HepG2 (cell line): ENCODE measurements around the gene PRDX2. TPM values are rescaled to one million over a fixed set of nuclear protein-coding genes. Genes with fewer than 3 reads are reported as not detected.

ENCODE experiments used
- EED ChIP-seq: sonication (generic); formaldehyde crosslinking; IDR thresholded peaks from 2 replicates; pipeline ENCODE4 v1.5.0; 2020; ENCODE audit warnings: mild to moderate bottlenecking, missing genetic modification reagents
- GZF1 ChIP-seq: sonication (generic); formaldehyde crosslinking; IDR thresholded peaks from 2 replicates; pipeline ENCODE4 v1.5.1; 2020; ENCODE audit warnings: mild to moderate bottlenecking, missing genetic modification reagents
- KDM2A ChIP-seq: sonication (generic); formaldehyde crosslinking; IDR thresholded peaks from 2 replicates; pipeline ENCODE4 v1.4.0; 2020; ENCODE audit warnings: low read depth, missing genetic modification reagents, borderline replicate concordance
- MTF2 ChIP-seq: sonication (generic); formaldehyde crosslinking; IDR thresholded peaks from 2 replicates; pipeline ENCODE4 v1.5.0; 2020; ENCODE audit warnings: missing genetic modification reagents, borderline replicate concordance
- NR2F1 ChIP-seq, 2 experiments: fragments of 450-650 bp in 1 of 2; formaldehyde crosslinking in 1 of 2; IDR thresholded peaks; 2 replicates each; pipeline versions ENCODE4 v1.5.0 to v1.6.1; 2016 to 2020; ENCODE audit warnings: mild to moderate bottlenecking in 1 of 2, missing compliant biosample characterization in 1 of 2, missing genetic modification reagents in 1 of 2, moderate library complexity in 1 of 2
- SOX5 ChIP-seq: IDR thresholded peaks from 2 replicates; pipeline ENCODE4 v1.6.1; 2016; ENCODE audit warnings: borderline replicate concordance
- XRCC5 ChIP-seq: fragments of 200-400 bp; formaldehyde crosslinking; optimal IDR thresholded peaks from 2 replicates; pipeline ENCODE3; 2017; ENCODE audit warnings: mild to moderate bottlenecking, low read length
- ZBED4 ChIP-seq: sonication (generic); formaldehyde crosslinking; IDR thresholded peaks from 2 replicates; pipeline ENCODE4 v1.4.0; 2020; ENCODE audit warnings: missing genetic modification reagents, borderline replicate concordance
- ZNF12 ChIP-seq: sonication (generic); formaldehyde crosslinking; IDR thresholded peaks from 2 replicates; pipeline ENCODE4 v1.5.0; 2020; ENCODE audit warnings: missing genetic modification reagents
- ZNF326 ChIP-seq: sonication (generic); formaldehyde crosslinking; IDR thresholded peaks from 2 replicates; pipeline ENCODE4 v1.4.0; 2020; ENCODE audit warnings: missing genetic modification reagents, borderline replicate concordance
- ZNF44 ChIP-seq: sonication (generic); formaldehyde crosslinking; IDR thresholded peaks from 2 replicates; pipeline ENCODE4 v1.5.1; 2020; ENCODE audit warnings: mild to moderate bottlenecking, missing genetic modification reagents
- ZSCAN9 ChIP-seq: IDR thresholded peaks from 2 replicates; pipeline ENCODE4 v1.6.1; 2016; ENCODE audit warnings: borderline replicate concordance
- polyA plus RNA-seq, 8 experiments: library from polyadenylated mRNA; depleted of rRNA in 3 of 8; stranded (reverse) in 7 of 8; unstranded in 1 of 8; fragments of >200 nt; fragmentation: Illumina TruSeq in 4 of 8; extraction: Trizol in 4 of 8; gene quantifications; 2 replicates each; pipeline versions ENCODE4 v1.2.1 to v1.2.3, GENCODE V29; 2011 to 2016; ENCODE audit warnings: low read depth in 4 of 8, missing spikeins in 1 of 8, mixed read lengths in 1 of 8; ENCODE audit not compliant: insufficient read depth in 1 of 8
- total RNA-seq, 5 experiments: library from RNA; depleted of rRNA; stranded (reverse); fragments of >200 nt; fragmentation: Illumina TruSeq; extraction: Trizol; gene quantifications; 2 replicates each; pipeline ENCODE4 v1.2.3, GENCODE V29; 2016; ENCODE audit warnings: low read depth in 1 of 5
- TF ChIP-seq, protein P1 (sequence below): sonication (generic); formaldehyde crosslinking; IDR thresholded peaks from 2 replicates; pipeline ENCODE4 v1.5.0; 2020; ENCODE audit warnings: mild to moderate bottlenecking, missing genetic modification reagents, borderline replicate concordance
- TF ChIP-seq, protein P2 (sequence below), 2 experiments: sonication (generic) in 1 of 2; formaldehyde crosslinking in 1 of 2; IDR thresholded peaks; 2 replicates each; pipeline versions ENCODE4 v1.5.1 to v1.6.1; 2011 to 2020; ENCODE audit warnings: borderline replicate concordance in 1 of 2, low read depth in 1 of 2, low read length in 1 of 2, mild to moderate bottlenecking in 1 of 2, missing genetic modification reagents in 1 of 2, moderate library complexity in 1 of 2

The PRDX2 gene
- total and polyA plus RNA-seq, 2 of the 13 experiments (the other 11 are each of a cell fraction or from before 2014, with no cell fraction given) = 218 to 381 TPM

- TF ChIP-seq ZNF44 (CRISPR knock-in tag) (no peak), XRCC5 (peak; percentile 72), ZNF326 (CRISPR knock-in tag) (no peak), SOX5 (CRISPR knock-in tag) (peak; percentile 38; the same call in 1 of the 2 replicates), KDM2A (CRISPR knock-in tag) (peak; percentile 86), ZSCAN9 (CRISPR knock-in tag) (no peak; the same call in 1 of the 2 replicates), ZNF12 (no peak), NR2F1 (CRISPR knock-in tag; IDR thresholded peaks at IDR 0.05) (no peak), EED (no peak), MTF2 (CRISPR knock-in tag) (no peak; the same call in 1 of the 2 replicates), GZF1 (CRISPR knock-in tag) (no peak), ZBED4 (CRISPR knock-in tag) (no peak)
- TF ChIP-seq, protein P1, sequence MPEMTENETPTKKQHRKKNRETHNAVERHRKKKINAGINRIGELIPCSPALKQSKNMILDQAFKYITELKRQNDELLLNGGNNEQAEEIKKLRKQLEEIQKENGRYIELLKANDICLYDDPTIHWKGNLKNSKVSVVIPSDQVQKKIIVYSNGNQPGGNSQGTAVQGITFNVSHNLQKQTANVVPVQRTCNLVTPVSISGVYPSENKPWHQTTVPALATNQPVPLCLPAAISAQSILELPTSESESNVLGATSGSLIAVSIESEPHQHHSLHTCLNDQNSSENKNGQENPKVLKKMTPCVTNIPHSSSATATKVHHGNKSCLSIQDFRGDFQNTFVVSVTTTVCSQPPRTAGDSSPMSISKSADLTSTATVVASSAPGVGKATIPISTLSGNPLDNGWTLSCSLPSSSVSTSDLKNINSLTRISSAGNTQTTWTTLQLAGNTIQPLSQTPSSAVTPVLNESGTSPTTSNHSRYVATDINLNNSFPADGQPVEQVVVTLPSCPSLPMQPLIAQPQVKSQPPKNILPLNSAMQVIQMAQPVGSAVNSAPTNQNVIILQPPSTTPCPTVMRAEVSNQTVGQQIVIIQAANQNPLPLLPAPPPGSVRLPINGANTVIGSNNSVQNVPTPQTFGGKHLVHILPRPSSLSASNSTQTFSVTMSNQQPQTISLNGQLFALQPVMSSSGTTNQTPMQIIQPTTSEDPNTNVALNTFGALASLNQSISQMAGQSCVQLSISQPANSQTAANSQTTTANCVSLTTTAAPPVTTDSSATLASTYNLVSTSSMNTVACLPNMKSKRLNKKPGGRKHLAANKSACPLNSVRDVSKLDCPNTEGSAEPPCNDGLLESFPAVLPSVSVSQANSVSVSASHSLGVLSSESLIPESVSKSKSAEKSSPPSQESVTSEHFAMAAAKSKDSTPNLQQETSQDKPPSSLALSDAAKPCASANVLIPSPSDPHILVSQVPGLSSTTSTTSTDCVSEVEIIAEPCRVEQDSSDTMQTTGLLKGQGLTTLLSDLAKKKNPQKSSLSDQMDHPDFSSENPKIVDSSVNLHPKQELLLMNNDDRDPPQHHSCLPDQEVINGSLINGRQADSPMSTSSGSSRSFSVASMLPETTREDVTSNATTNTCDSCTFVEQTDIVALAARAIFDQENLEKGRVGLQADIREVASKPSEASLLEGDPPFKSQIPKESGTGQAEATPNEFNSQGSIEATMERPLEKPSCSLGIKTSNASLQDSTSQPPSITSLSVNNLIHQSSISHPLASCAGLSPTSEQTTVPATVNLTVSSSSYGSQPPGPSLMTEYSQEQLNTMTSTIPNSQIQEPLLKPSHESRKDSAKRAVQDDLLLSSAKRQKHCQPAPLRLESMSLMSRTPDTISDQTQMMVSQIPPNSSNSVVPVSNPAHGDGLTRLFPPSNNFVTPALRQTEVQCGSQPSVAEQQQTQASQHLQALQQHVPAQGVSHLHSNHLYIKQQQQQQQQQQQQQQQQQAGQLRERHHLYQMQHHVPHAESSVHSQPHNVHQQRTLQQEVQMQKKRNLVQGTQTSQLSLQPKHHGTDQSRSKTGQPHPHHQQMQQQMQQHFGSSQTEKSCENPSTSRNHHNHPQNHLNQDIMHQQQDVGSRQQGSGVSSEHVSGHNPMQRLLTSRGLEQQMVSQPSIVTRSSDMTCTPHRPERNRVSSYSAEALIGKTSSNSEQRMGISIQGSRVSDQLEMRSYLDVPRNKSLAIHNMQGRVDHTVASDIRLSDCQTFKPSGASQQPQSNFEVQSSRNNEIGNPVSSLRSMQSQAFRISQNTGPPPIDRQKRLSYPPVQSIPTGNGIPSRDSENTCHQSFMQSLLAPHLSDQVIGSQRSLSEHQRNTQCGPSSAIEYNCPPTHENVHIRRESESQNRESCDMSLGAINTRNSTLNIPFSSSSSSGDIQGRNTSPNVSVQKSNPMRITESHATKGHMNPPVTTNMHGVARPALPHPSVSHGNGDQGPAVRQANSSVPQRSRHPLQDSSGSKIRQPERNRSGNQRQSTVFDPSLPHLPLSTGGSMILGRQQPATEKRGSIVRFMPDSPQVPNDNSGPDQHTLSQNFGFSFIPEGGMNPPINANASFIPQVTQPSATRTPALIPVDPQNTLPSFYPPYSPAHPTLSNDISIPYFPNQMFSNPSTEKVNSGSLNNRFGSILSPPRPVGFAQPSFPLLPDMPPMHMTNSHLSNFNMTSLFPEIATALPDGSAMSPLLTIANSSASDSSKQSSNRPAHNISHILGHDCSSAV (CRISPR knock-in tag) = no peak
- TF ChIP-seq, protein P2, sequence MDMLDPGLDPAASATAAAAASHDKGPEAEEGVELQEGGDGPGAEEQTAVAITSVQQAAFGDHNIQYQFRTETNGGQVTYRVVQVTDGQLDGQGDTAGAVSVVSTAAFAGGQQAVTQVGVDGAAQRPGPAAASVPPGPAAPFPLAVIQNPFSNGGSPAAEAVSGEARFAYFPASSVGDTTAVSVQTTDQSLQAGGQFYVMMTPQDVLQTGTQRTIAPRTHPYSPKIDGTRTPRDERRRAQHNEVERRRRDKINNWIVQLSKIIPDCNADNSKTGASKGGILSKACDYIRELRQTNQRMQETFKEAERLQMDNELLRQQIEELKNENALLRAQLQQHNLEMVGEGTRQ (IDR thresholded peaks at IDR 0.05; ENCODE audit: low read depth, low read length) = no peak
- TF ChIP-seq, protein P2 (CRISPR knock-in tag; IDR thresholded peaks at IDR 0.05; ENCODE audit: borderline replicate concordance) = peak; percentile 85; the same call in 1 of the 2 replicates
Observed at GRCh38 chr19:12789904-12790619, 11.5 kb downstream of the PRDX2 start (continued).
